GM18868 (cell line): ENCODE results near the gene GAPDH.
"Not testable (repeated sequence)": the region's sequence is repeated elsewhere in the genome, so short reads cannot be mapped to it uniquely, and the experiment has no call there.

Experiments
- ATAC-seq: cut with Tn5 transposase; IDR thresholded peaks from one replicate; pipeline ENCODE4 v1.9.1; 2021; ENCODE audit warnings: mild to moderate bottlenecking, moderate library complexity; ENCODE audit not compliant: unreplicated experiment

Gene GAPDH

DNA sequence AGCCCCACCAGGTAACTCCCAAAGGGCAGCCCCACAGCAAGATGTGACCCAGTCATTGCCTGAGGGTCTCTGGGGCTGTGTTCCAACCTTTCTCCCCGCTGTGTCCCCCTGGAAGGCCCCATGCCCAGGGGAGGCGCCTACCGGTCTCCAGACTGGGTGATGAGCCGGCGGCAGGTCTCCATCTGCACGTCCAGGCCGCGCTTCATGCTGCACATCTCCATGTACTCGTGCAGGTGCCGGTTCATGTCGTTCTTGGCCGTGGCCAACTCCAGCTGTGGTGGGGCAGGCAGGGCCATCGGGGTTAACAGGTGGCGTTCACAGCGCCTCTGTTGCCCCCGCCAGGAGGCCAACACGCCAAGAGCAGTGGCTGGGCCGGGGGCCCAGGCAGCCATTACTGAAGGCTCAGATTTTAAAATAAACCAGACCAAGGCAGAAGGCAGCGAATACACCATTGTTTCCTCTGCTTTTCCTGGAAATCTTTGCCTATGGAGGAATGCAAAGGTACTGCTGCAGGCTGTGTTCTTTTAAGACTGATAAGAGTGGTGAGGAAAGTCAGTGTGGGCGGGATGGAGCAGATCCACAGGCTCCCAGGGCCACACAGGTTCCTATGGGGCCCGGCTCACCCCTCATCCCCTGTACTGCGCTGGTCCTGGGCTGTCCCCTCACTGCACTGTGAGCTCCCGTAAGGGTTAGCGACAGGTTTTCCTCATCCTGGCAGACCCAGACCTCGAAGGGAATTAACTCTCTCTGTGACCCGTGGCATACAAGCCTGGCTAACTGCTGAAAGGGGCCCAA, 7.3 kb downstream of the GAPDH start:
- ATAC-seq, result no peak

DNA sequence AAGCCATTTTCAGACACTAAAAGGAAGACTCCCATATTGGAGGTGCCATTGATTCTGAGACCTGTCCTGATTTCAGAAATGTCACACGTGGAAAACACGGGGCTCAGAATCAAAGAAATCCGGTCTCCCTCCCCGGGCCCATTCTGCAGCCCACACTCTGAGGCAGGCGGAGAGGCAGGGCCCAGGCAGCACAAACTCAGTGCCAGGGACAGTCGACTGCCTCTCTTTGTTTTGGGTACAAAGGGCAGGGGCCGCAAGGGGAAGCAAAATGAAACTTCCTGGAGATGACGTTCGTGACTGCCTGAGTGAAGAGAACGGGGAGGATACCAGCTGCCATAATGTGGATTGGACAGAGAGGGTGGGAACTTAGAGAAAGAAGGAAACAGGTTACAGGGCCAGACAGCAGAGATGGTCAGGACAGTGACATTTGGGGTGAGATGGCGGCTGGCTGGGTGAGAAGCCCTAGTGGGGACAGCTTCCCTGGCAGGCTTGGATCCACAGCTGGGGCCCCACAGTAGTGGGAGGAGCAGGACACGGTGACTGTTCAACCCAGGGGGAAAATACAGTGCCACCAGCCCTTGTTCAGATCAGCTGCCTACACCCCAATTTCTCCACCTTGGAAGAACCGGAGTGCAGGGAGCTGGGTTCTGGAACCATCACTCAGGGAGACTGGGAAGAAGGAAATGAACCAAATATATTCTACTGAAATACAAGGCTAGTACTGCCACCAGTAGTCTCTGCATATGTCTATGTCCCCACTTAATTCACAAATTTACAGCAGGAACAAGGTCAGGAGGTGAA, 8.1 kb downstream of the GAPDH start:
- ATAC-seq, result no peak

DNA sequence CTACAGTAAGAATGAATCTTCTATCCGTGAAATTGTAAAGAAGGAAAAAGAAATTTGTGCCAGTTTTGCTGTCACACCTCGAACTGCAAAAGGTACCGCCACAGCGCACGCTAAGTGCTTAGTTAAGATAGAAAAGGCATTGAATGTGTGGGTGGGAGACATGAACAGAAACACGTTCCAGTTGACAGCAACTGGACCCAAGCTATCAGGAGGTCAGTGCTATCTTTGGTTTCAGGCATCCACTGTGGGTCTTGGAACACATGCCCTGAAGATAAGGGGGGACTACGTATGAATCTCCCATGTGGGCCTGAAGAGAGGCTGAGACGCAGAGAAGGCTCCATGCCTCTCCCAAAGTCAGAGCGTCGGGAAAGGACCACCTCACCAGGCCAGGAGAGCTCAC, 11.7 kb downstream of the GAPDH start:
- no peak for ATAC-seq

DNA sequence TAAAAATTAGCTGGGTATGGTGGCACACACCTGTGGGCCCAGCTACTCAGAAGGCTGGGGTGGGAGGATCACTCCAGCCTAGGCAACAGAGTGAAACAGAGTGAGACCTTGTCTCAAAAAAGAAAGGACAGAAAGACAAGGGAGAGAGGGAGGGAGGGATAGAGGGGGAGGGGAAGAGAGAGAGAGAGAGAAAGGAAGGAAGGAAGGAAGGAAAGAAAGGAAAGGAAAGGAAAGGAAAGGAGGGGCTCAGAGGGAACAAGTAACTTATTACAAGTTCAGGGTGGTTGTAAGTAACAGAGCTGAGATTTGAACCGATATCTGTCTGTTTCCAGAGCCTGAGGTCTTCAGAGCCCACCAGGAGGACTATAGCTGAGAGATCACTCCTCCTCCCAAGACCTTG, 13.2 kb downstream of the GAPDH start:
- ATAC-seq, result no peak

DNA sequence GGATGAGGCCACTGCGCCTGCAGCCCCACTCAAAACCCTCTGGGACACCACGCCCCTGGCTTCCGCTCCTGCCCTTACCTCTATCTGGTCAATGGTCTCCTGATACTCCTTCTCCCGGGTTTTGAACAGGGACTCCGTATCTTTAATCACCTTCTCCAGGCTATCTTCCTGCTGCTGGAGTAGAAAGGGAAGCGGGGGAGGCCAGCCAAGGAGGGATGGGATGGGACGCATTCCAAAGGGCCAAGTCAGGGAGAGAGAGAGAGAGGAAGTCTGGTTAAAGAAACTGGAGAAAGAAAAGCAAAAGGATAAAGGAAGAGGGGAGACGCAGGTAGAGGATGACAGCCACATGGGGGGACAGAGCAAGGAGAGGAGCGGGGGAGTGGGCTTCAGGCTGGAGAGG, 13.7 kb downstream of the GAPDH start:
- no peak for ATAC-seq

DNA sequence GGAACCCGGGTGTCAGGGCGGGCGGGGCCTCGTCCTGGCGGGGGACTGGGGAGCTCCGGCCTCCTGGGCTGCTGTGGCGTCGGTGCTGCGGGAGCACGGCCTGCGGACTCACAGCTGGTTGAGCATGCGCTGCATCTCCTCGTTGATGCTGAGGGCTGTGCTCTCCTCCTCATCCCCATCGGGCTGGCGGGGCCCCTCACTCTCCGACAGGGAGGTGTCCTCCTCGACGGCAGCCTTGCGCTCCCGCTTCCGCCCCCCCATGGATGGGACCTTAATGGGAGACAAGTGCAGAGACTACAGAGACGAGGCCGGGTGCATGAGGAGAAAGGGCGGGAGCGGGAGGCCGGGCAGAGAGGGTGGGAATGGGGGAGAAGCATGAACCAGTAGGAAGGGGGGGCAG, 14.2 kb downstream of the GAPDH start:
- ATAC-seq, result no peak

DNA sequence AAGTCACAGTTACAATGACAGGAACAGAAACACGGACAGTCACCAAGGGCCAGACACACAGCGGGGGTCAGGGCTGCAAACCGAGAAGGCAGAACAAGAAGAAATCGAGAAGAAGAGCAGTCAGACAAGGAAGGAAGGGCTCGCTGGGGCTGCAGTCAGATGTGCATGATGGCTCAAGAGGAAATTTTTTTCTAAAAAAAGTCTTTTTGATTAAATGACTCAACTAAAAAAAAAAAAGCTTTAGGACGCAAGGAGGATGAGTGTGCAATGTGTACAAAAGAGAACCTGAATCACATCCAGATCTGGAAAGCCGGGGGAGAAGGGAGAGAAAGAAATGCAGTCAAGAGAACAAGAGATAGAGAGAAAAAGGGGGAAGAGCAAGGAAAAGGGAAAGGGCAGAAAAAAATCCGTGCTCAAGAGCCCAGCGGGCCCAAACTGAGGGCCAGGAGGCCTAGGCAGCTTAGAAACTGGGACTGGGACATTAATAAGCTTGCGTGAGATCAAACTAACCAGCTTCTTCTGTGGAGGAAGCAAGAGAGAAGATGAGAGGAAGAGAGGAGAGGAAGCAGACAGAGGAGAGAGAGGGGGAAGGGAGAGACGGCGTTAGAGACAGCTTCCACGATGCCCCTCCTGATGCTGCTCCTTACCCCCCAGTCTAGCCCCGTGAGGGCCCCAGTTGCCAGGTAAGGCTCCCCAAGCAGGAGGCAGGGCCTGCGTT, 14.8 kb downstream of the GAPDH start:
- ATAC-seq, result no peak

DNA sequence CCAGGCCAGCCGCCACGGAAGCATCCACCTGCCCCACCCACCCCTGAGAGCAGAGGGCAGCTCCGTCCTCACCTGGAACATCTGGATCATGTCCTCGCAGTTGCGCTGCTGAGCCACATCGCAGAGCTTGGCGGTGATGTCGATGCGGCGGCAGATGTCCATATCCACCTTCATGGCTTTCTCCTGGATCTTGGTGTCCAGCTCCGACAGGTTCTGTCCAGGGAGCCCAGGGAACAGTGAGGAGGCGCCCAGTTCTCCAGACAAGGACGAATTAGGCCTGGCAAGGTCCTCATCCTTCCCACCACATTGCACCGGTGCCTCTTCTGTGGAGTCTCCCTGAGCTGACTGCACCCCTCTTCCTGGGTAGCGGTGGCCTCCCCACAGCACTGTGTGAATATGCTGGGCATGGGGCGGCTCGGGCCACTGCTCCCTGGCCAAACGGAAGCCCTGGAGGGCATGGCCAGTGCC, 15.4 kb downstream of the GAPDH start:
- no peak for ATAC-seq

DNA sequence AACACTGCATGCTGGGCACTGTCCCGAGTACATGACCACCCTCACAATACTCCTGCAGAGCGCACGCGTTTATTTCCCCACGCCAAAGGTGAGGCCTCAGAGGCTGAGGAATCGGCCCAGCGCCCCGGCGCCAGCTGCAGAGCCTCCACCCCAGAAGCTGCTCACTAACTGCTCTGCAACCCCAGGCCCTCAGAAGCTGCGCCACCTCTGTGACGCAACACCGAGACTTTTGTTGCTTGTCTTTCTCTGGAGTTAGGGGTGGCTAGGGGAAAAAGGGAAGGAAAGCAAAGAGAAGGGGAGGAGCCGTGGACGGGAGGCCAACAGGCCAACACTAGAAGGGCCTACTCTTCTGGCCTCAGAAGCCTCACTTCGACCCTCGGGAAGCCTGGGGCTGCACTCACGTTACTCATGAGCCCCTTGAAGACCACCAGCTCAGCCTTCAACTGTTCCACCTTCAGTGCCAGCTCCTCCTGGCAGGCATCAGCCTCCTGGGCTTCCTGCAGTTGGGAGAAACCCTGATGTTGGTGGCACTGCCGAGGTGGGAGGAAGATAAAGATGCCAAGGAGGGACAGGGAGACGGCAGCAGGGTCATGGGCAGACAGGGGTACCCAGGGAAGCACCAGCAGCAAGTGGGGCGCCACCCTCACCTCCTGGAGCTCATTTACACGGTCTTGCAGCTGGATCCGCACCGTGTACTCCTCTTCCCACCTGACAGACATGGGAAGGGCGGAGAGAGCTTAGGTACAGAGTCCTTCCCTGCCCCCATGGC, 16.2 kb downstream of the GAPDH start:
- ATAC-seq, result no peak

DNA sequence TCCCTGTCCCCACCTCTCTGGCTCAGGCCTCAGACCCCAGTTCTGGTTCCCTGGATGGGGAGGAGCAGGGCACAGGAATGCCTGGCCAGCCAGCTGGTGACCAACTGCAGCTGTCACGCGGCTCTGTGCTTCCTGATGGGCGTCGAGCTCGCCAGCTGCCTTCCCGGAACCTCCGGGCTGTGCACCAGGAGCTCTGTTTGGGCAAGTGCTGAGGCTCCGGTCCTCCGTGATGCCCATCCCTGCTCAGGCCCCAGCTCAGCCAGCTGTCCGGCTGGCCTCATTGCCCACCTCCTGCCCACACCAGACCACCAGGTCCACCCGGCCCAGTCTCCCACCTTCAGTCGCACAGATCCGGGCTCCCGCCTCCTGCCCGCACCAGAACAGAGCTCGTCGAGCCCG, 16.7 kb downstream of the GAPDH start:
- ATAC-seq, result no peak

DNA sequence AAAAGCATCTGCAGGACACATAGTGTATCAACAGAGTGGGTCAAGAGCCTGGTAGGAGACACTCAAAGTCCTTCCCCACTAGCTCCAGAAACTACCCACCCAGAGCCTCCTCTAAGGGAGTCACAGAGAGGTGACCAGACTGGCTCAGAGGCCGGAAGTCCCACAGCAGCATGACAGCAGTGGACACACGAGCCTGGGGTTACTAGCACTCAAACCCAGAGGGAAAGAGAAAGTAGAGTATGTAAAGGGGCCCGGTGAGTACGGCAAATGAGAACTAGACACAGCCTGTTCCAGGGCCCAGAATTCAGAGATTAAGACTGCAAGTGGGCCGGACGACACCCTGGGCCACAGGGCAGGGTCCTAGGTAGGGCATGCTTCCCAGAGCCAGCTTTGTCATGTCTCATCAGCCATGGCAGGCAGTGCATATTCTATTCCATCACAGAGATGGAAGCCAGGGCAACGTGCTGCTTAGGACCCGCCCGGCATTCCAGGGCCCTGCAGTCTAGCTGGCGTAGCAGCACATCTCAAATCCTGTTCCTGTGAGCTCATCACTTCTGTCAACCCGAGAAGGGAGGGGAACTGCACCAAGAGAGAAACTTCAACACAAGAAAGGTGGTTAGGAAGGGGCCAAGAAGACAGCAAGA, 17.3 kb downstream of the GAPDH start:
- no peak for ATAC-seq

DNA sequence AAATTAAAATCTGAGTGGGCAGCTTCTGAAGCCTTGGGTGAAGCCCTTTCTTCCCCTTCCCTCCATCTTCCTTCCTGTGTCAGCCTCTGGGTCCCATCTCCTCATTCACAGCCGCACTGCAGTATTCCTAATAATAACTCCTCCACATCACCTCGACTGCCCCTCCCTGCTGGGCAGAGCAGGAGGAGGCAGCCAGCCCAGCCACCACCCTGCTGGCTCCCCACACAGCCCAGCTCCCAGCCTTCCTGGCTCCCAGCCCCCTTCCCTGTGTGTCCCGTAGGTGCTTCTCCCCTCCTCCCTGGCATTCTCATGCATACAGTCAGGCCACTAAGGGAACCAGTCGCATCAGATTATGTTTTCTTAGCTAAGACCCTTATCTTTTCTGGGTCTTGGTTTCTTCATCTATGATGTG, 17.8 kb downstream of the GAPDH start:
- no peak for ATAC-seq

DNA sequence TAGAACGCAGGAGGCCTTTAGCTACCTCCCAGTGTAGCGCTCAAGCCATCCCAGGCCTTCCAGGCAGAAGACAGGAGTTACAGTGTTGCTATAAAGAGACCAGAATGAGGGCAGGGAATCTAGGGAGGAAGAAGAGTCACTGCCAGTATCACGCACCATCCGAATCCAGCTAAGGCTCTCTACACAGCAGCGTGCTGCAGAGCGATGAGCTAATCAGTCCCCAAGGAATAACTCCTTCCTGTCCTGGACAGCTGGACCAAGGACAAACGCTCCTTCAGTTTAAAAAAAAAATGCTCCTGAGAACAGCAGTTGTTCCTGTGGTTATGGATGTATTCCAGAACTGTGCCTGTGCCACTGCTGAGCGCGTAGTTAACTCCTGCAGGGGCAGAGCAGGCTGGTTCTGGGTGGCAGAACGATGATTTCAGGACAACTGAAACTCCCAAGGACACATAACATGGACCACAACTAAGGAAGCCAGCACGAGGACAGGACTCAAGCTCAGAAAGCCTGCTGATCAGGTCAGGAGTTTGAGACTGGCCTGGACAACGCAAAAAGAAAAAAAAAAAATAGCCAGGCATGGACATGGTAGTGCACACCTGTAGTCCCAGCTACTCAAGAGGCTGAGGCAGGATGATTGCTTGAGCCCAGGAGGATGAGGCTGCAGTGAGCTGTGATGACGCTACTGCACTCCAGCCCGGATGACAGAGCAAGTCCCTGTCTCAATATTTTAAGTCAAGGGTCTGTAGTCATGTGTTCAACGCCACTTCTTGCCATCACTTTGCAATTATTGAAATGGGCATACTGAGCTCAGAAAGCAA, 18.9 kb downstream of the GAPDH start:
- ATAC-seq, result no peak

DNA sequence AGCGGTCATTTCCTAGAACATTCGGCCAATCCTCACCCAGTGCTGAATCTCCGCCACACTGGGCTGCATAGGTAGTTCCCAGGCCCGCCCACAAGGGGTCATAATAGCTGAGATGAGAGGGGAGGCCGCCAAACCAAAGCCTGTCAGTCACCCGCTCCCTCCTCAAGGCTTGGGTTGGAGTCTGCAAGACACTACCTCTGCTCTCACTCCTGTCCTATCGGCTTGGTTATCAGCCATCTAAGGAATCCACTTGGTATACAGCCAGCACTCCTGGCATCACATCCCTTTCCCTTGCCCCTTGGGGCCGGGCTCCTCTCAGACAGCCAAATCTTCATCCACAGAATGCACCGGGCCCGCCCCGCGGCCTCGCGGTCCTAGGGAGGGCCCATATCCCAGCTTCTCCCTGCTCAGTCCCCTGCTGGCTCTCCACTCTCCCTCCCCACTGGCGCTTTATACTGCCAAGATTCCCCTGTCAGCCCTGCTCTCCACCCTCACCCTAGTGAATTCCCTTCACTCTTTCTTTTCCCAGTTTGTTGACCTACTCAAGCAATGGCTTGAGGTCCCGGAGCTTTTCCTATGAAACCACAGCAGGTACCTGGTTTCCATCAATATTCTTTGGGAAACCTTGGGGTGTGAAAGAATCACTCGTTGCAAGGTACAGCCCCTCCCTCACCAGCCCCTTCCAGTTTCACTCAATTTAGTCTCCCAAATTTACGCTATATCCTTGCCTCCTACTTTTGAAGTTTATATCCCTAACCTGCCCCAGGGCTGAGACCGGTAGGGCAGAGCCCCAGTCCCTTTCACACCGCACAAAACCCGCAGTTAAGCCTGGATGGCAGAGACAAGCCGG, 20.1 kb downstream of the GAPDH start:
- ATAC-seq, result peak; percentile 66

DNA sequence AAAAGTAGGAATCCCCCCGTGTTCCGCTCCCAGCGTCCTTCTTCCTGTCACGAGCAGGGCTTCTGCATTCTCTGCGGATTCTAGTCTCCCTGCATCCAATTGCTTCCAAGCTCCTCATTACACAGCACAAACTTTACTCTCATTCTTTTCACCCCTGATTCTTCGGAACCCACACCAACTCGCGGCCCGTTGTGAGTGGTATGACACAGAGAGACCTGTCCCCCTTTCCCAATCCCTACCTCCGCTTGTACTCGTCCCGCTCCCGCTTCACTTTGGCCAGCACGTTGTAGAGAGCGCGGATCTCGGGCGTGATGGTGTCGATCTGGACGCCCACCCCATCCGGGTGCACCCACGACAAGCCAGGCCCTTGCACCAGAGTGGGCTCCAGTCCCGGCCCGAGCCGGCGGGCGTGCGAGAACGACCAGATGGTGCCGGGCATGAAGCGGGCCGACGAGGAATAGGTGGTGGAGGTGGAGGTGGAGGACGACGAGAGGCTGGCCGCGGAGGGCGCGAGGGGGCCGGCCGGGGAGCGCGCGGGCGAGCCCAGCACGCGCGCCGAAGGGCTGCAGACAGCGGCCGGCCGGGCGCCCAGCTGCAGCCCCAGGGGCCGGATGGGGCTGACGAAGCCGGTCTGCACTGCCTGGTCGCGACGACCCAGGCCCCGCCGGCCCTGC, 20.8 kb downstream of the GAPDH start:
- peak; percentile 8 for ATAC-seq

DNA sequence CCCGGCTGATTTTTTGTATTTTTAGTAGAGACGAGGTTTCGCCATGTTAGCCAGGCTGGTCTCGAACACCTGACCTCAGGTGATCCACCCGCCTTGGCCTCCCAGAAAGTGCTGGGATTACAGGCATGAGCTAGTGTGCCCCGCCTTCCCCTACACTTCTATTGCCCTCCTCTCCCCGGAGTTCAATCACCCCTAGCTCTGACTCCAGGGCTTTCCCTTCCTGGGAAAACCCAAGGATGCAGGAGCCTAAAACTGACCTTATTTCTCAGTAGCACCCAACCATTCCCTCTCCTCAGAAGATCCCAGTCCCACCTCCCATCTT, 22.1 kb downstream of the GAPDH start:
- ATAC-seq, result not testable (repeated sequence)

DNA sequence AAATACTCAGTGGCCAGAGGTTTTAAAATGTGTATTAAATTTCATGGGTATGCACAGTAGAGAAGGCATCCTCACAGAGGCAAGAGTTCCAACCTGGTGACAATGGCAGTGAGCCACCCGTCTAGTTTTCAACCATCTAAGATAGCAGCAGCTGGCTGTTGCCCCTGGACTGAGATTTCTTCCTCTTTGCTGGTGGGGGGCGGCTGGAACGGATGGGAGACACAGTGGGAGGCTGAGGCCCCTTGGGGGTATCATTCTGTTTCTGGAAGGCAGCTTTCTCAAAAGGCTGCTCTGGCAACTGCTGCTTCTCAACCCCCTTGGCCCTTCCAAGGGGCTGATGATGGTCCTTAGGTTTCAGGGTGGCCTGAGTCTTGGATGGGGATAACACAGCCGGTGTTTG, 22.5 kb downstream of the GAPDH start:
- no peak for ATAC-seq
